Retinal pigment epithelial cell (primary cell): ENCODE results near the gene USH1G.

Experiments
- DNase-seq: peaks from one replicate; pipeline ENCODE4 v3.0.0-alpha.2; 2010; ENCODE audit warnings: low read depth
- H3K4me3 ChIP-seq: 2 replicates; pipeline ENCODE4 v1.5.1; 2011; ENCODE audit warnings: mild to moderate bottlenecking, low read length, control low read depth, moderate library complexity
- TF ChIP-seq, protein P1 (sequence below): conservative IDR thresholded peaks from 2 replicates; pipeline ENCODE4 v1.5.1; 2011; ENCODE audit warnings: low read depth, low read length, control low read depth, inconsistent platforms

The USH1G gene

DNA sequence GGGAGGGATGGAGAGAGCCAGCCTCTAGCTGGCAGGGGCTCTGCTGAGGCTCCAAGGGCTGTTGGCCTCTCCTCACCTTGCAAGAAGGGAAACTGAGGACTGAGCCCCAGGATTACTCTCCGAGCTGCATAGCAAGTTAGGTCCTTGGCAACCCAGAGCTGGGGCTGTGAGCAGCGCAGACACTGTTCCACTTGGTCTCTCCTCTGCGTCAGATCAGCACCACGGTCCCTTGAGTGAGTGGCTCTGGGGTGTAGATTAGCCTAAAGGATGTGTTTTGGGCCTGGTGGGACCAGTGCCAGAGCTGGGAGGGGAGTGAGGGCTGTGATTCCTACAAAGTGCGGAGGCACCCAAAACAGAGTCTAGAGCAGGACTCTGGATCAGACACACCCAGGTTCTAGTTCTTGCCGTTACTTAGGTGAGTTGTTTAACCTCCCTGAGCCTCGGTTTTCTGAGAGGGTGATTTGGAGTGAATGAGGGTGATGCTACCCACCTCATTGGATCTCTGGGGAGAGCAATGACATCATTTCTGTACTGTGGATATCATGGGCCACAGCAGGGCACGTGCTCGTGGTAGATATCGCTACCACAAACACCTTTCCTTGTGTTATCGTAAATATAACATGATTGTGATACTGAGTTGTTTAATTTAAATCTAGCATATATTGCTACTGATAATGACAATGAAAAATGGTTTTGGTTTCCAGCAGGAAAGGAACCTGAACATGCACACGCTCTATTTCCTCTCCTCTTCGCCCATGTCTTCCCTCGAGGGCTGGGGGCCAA, 21.5 kb downstream of the USH1G start:
- DNase-seq: no peak
- no peak overlapping the region for H3K4me3 ChIP-seq
- TF ChIP-seq, protein P1, sequence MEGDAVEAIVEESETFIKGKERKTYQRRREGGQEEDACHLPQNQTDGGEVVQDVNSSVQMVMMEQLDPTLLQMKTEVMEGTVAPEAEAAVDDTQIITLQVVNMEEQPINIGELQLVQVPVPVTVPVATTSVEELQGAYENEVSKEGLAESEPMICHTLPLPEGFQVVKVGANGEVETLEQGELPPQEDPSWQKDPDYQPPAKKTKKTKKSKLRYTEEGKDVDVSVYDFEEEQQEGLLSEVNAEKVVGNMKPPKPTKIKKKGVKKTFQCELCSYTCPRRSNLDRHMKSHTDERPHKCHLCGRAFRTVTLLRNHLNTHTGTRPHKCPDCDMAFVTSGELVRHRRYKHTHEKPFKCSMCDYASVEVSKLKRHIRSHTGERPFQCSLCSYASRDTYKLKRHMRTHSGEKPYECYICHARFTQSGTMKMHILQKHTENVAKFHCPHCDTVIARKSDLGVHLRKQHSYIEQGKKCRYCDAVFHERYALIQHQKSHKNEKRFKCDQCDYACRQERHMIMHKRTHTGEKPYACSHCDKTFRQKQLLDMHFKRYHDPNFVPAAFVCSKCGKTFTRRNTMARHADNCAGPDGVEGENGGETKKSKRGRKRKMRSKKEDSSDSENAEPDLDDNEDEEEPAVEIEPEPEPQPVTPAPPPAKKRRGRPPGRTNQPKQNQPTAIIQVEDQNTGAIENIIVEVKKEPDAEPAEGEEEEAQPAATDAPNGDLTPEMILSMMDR: no peak

DNA sequence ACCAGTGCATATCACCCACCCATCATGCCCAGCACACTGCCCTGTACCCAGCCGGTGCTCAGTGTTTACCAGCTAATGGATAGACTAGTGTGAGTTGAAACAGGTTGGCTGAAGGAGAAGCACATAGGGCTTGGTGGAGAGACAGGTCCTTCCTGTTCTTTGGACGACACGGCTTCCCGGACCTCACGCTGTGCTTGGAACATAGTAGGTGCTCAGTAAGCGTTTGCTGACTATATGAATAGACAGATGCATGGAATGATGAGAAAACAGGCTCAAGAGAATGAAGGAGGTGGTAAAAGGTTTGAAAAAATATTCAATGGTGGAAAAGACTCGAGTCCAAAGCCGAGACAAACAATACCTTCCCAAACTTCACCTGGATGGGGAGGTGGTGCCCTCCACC, 22.8 kb downstream of the USH1G start:
- DNase-seq: no peak
- H3K4me3 ChIP-seq: no peak overlapping the region
- TF ChIP-seq, protein P1: no peak

DNA sequence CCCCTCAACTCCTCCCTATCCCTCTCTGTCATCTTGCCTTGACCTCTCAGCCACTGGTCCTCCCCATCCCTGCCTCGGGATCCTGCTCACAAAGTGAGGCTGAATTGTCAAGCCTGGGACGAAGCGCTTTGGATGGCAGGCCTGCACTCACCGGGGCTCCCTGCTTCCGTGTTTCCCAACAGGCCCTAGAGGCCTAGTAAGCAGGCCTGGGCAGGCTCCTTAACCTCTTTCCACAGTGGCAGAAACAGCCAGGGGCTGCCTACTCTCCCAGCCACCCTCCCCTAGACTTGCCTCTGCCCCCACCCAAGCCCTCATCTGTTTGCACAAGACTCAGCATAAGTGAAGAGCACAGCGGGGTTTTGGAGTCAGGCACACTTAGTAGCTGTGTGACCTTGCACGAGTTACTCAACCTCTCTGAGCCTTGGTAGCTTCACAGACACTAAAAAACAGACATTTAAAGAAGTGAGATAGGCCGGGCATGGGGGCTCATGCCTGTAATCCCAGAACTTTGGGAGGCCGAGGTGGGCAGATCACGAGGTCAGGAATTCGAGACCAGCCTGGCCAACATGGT, 24.6 kb downstream of the USH1G start:
- H3K4me3 ChIP-seq: no peak overlapping the region
- DNase-seq: no peak
- TF ChIP-seq, protein P1: no peak

DNA sequence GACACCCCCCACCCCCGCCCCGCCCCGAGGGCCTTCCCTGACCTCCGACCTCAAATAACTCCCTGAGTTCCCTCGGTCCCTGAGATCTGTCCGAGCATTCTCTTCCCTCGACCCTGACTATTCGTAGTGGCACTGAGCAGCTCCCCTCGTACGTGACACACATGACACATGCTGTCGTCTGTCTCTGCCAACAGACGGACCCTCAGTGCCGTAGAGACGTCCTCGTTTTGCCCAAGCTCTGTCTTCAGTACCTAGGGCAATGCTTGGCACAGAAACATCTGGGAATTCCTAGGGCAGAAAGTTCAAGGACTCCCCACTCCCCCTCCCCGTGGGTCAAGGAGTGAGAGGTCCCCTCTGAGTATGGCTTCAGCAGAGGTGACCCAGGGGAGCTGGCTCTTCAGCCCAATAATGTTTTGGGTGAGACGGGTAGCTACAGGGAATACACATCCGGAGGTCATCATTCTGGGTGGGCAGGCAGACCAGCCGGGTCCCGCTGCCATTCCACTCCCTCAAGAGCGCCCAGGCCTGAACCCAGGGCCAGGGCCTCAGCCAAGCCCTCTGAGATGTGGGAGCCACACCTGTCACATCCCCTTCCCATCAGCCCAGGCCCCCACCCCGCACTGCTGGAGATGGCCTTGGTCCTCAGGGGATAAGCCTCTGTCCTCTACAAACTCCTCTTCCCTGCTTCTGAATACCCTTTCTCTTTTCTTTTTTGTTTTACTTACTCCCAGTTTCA, 29.0 kb downstream of the USH1G start:
- TF ChIP-seq, protein P1: no peak
- no peak overlapping the region for H3K4me3 ChIP-seq
- no peak for DNase-seq

DNA sequence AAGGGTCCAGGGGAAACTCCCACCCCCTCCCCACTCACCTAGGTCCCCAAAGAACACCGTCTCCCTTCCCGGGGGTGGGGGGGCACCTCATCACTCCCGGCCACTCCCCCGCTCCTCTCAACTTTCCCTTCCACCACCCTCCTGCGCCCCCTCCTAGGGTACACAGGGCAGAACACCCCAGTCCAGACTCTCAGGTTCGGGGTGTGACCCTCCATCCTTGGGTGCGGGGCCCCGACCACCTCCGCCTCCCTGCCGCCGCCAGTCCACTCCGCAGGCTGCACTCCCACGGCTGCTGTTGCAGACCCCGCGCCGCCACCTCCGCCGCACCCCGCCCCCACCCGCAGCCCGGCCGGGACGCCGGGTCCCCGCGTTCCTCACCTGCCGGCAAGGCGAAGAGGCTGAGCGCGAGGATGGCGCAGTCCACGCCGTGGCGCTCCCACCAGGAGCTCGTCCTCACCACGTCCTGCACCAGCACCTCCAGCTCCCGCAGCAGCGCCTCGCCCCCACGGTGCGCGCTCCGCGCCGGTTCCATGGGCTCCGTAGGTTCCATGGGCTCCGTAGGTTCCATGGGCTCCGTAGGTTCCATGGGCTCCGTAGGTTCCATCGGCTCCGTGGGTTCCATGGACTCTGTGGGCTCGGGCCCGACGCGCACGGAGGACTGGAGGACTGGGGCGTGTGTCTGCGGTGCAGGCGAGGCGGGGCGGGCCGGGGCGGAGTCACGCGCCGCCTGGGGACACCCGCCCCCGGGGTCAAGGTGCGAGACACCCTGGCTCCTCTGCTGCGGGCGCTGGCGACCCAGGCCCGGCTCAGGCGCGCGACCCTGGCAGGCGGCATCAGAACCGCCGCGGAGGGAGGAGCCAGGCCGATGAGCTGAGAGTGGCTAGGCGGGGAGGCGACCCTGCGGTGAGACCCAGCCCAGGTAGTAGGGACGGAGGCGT, 29.8 kb downstream of the USH1G start, which contains the start of gene FADS6:
Gene FADS6, minus strand, starts transcription at position 660 of the 938 bp plus-strand sequence. Its CDS starts 38 bp downstream, at position 622.
- no peak within 1 kb of the TSS for H3K4me3 ChIP-seq
- no peak for DNase-seq
- TF ChIP-seq, protein P1: no peak

DNA sequence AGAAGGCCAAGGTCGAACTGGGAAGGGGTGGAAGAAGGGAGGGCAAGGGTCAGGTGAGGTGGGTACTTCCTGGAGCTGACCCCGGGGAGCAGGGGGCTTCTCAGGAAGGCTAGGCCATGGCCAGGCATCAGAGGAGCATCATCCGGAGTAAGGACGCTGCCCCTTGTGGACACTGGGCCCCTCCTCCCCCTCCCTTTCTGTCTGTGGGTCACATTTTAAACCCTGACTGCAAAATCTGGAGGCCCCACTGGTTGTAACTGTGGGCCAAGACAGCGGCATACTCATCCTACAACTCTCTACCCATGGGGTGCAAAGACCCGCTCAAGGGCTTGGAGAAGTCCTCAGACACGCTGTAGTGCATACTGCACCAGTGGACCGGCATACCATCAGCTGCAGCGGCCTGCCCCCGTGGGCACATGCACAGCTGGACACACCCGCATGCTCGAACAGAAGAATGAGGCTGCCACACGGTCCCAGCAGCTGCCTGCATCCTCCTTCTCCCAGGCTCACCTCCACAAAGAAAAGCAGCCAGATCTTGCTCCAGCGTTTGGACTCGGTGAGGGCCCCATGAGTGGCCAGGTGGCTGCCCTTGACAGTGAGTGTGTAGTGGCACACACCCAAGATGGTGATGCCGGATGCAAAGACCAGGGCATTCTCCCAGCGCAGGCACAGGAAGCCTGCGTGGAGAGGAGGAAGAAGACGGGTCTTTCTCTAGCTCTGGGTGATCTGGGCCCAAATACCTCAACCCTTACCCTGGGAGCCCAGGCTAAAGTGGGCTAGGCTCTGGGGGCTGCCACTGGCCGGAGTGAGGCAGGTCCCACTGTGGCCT, 30.8 kb downstream of the USH1G start:
- no peak overlapping the region for H3K4me3 ChIP-seq
- DNase-seq: no peak
- TF ChIP-seq, protein P1: no peak
